Cortex of kidney (tissue), 1 donor: Measurements from ENCODE around the gene TMEM120B.
"Not testable (repeated sequence)": the region's sequence is repeated elsewhere in the genome, so short reads cannot be mapped to it uniquely, and the experiment has no call there.

Experiments
- DNase-seq: peaks from one replicate; lab custom pipeline; 2025; lab: John Stamatoyannopoulos, UW

Gene TMEM120B

GRCh38 chr12:121709478-121709961, 3.0 kb upstream of the TMEM120B start:
- DNase-seq, result no peak

- no peak for DNase-seq
Measured at GRCh38 chr12:121711361-121712189, 977 bp upstream of the TMEM120B start.

GRCh38 chr12:121712190-121712460, 427 bp upstream of the TMEM120B start:
- DNase-seq, result no peak

GRCh38 chr12:121713257-121713777, 765 bp downstream of the TMEM120B start:
- no peak for DNase-seq

- DNase-seq, result no peak
Measured at GRCh38 chr12:121713793-121714192, 1.2 kb downstream of the TMEM120B start.

- not testable (repeated sequence) for DNase-seq
Measured at GRCh38 chr12:121715055-121715454, 2.5 kb downstream of the TMEM120B start.

GRCh38 chr12:121715862-121716435, 3.4 kb downstream of the TMEM120B start:
- no peak for DNase-seq

- DNase-seq, result no peak
Measured at GRCh38 chr12:121717041-121717699, 4.6 kb downstream of the TMEM120B start.

- no peak for DNase-seq
Measured at GRCh38 chr12:121718653-121719239, 6.2 kb downstream of the TMEM120B start.

- DNase-seq, result no peak
Measured at GRCh38 chr12:121719926-121720414, 7.4 kb downstream of the TMEM120B start.

- DNase-seq, result no peak
Measured at GRCh38 chr12:121720762-121721161, 8.2 kb downstream of the TMEM120B start.

- no peak for DNase-seq
Measured at GRCh38 chr12:121722511-121722910, 10.0 kb downstream of the TMEM120B start.

- DNase-seq, result no peak
Measured at GRCh38 chr12:121723200-121723599, 10.6 kb downstream of the TMEM120B start.

GRCh38 chr12:121724925-121725324, 12.4 kb downstream of the TMEM120B start:
- DNase-seq, result no peak

GRCh38 chr12:121725423-121725822, 12.9 kb downstream of the TMEM120B start:
- no peak for DNase-seq

GRCh38 chr12:121729021-121729420, 16.5 kb downstream of the TMEM120B start:
- no peak for DNase-seq

- DNase-seq, result no peak
Measured at GRCh38 chr12:121731473-121731872, 18.9 kb downstream of the TMEM120B start.

- DNase-seq, result no peak
Measured at GRCh38 chr12:121733849-121734248, 21.3 kb downstream of the TMEM120B start.

- DNase-seq, result no peak
Measured at GRCh38 chr12:121738340-121738858, 25.8 kb downstream of the TMEM120B start.

GRCh38 chr12:121740847-121741246, 28.3 kb downstream of the TMEM120B start:
- no peak for DNase-seq

- no peak for DNase-seq
Measured at GRCh38 chr12:121741743-121742142, 29.2 kb downstream of the TMEM120B start.

- DNase-seq, result not testable (repeated sequence)
Measured at GRCh38 chr12:121745545-121745944, 33.0 kb downstream of the TMEM120B start.
